ENCODE results near the gene SLC22A7. TPM values are rescaled to one million over a fixed set of nuclear protein-coding genes. Genes with fewer than 3 reads are reported as not detected.

Gene SLC22A7
- total RNA-seq, 1 experiment from 2014 or later, result not detected

- H3K9me3 Mint-ChIP-seq (ENCODE audit: low read depth, unreplicated experiment), result no peaks in the 10 kb centered on the region
- H3K4me1 Mint-ChIP-seq (ENCODE audit: low read depth, unreplicated experiment), result no peaks in the 10 kb centered on the region
- no peaks in the 10 kb centered on the region for H3K36me3 Mint-ChIP-seq (ENCODE audit: insufficient read depth, unreplicated experiment)
- no peak for TF ChIP-seq CTCF (IDR thresholded peaks at IDR 0.05; ENCODE audit: unreplicated experiment)
- H3K27ac Mint-ChIP-seq (ENCODE audit: unreplicated experiment), result no peak overlapping the region
- no peak for DNase-seq
- no TSS peak for BruUV-seq (replicated peaks)
- CTCF ChIA-PET, result no interaction called here
- intact Hi-C loops (cut with micrococcal nuclease; ENCODE audit: unreplicated experiment), result no loop called here
- H3K27me3 Mint-ChIP-seq (ENCODE audit: unreplicated experiment), result peaks cover 2% of the 10 kb centered on the region
- H3K4me3 Mint-ChIP-seq (ENCODE audit: low read depth, unreplicated experiment), result no peak overlapping the region
Observed at GRCh38 chr6:43293698-43294097, 4.4 kb upstream of the SLC22A7 start.

GRCh38 chr6:43294536-43294935, 3.5 kb upstream of the SLC22A7 start:
- H3K4me3 Mint-ChIP-seq (ENCODE audit: low read depth, unreplicated experiment), result no peak overlapping the region
- intact Hi-C loops (cut with micrococcal nuclease; ENCODE audit: unreplicated experiment), result no loop called here

GRCh38 chr6:43295456-43295855, 2.6 kb upstream of the SLC22A7 start:
- Mint-ChIP-seq H3K27me3 (ENCODE audit: unreplicated experiment) (peaks cover 19% of the 10 kb centered on the region), H3K4me1 (ENCODE audit: low read depth, unreplicated experiment) (no peaks in the 10 kb centered on the region), H3K27ac (ENCODE audit: unreplicated experiment) (no peak overlapping the region), H3K9me3 (ENCODE audit: low read depth, unreplicated experiment) (no peaks in the 10 kb centered on the region), H3K36me3 (ENCODE audit: insufficient read depth, unreplicated experiment) (no peaks in the 10 kb centered on the region), H3K4me3 (ENCODE audit: low read depth, unreplicated experiment) (no peak overlapping the region)
- no peak for TF ChIP-seq CTCF (IDR thresholded peaks at IDR 0.05; ENCODE audit: unreplicated experiment)
- CTCF ChIA-PET, result no interaction called here
- DNase-seq, result no peak
- intact Hi-C loops (cut with micrococcal nuclease; ENCODE audit: unreplicated experiment), result no loop called here
- BruUV-seq (replicated peaks), result no TSS peak

More at GRCh38 chr6:43294536-43294935, 3.5 kb upstream of the SLC22A7 start:
- H3K36me3 Mint-ChIP-seq (ENCODE audit: insufficient read depth, unreplicated experiment), result no peaks in the 10 kb centered on the region
- no peak overlapping the region for H3K27ac Mint-ChIP-seq (ENCODE audit: unreplicated experiment)
- H3K9me3 Mint-ChIP-seq (ENCODE audit: low read depth, unreplicated experiment), result no peaks in the 10 kb centered on the region
- H3K4me1 Mint-ChIP-seq (ENCODE audit: low read depth, unreplicated experiment), result no peaks in the 10 kb centered on the region
- TF ChIP-seq CTCF (IDR thresholded peaks at IDR 0.05; ENCODE audit: unreplicated experiment), result no peak
- BruUV-seq (replicated peaks), result no TSS peak
- CTCF ChIA-PET, result no interaction called here
- peaks cover 10% of the 10 kb centered on the region for H3K27me3 Mint-ChIP-seq (ENCODE audit: unreplicated experiment)
- DNase-seq, result no peak

- TF ChIP-seq CTCF (IDR thresholded peaks at IDR 0.05; ENCODE audit: unreplicated experiment), result no peak
- BruUV-seq (replicated peaks), result no TSS peak
- intact Hi-C loops (cut with micrococcal nuclease; ENCODE audit: unreplicated experiment), result no loop called here
- CTCF ChIA-PET, result interaction anchor here (1.5 to 1.9 kb wide), 4 partner anchors 10 to 57 kb away, joined by 3 to 7 read pairs (median 4); partner anchors contain the start of gene CRIP3
- Mint-ChIP-seq H3K27ac (ENCODE audit: unreplicated experiment) (no peak overlapping the region), H3K27me3 (ENCODE audit: unreplicated experiment) (peaks cover 34% of the 10 kb centered on the region), H3K9me3 (ENCODE audit: low read depth, unreplicated experiment) (no peaks in the 10 kb centered on the region), H3K36me3 (ENCODE audit: insufficient read depth, unreplicated experiment) (no peaks in the 10 kb centered on the region), H3K4me1 (ENCODE audit: low read depth, unreplicated experiment) (no peaks in the 10 kb centered on the region), H3K4me3 (ENCODE audit: low read depth, unreplicated experiment) (no peak overlapping the region)
- no peak for DNase-seq
Observed at GRCh38 chr6:43296780-43297497, 1.1 kb upstream of the SLC22A7 start.
